ENCODE data around the gene PCSK9.
A peak's percentile ranks its signal among the peaks of the same experiment; 100 is the strongest.

PCSK9 gene

DNA sequence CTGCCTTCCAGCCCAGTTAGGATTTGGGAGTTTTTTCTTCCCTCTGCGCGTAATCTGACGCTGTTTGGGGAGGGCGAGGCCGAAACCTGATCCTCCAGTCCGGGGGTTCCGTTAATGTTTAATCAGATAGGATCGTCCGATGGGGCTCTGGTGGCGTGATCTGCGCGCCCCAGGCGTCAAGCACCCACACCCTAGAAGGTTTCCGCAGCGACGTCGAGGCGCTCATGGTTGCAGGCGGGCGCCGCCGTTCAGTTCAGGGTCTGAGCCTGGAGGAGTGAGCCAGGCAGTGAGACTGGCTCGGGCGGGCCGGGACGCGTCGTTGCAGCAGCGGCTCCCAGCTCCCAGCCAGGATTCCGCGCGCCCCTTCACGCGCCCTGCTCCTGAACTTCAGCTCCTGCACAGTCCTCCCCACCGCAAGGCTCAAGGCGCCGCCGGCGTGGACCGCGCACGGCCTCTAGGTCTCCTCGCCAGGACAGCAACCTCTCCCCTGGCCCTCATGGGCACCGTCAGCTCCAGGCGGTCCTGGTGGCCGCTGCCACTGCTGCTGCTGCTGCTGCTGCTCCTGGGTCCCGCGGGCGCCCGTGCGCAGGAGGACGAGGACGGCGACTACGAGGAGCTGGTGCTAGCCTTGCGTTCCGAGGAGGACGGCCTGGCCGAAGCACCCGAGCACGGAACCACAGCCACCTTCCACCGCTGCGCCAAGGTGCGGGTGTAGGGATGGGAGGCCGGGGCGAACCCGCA, at the start of gene PCSK9:
PCSK9 (plus strand) TSS at position 207 of the 741 bp plus-strand sequence; CDS start at position 497, 290 bp downstream.
- no peak for DNase-seq

DNA sequence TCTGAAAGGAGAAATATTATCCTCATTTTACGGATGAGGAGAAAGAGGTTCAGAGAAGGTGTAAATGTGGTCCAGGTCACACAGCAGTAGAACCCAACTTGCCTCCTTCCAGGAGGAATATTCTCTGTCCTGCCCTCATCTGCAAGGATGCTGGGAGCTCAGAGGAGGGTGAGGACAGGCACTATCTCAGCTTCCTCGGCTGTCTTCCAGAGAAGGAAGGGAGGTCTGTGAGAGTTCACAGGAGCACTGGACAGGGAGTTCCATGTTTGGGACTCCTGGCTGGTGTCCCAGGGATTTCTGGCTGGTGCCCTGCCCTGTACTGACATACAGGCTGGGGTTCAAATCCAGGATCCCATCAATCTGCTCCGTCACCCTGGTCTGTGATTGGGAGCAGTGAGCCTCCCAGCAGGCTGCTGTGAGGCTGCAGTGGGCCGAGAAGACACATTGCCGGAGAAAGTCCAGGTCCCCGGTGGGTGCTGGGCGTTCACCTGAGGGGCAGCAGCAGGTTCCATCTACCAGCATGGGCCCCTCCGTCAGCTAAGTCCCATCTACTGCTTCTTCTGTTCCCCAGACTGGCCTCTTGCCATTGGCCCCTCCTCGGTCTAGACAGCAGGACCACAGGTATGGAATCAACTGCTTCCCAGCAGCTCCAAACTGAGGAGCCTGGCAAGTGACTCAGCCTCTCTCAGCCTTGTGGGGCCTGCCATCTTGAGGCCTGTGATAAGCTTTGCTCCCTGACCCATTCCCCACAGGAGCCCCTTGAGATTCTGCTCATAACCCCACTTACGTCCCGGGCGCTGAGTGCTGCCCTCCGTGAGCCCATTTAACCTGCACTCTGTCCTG, 49.2 kb upstream of the PCSK9 start:
- no peak for DNase-seq

DNA sequence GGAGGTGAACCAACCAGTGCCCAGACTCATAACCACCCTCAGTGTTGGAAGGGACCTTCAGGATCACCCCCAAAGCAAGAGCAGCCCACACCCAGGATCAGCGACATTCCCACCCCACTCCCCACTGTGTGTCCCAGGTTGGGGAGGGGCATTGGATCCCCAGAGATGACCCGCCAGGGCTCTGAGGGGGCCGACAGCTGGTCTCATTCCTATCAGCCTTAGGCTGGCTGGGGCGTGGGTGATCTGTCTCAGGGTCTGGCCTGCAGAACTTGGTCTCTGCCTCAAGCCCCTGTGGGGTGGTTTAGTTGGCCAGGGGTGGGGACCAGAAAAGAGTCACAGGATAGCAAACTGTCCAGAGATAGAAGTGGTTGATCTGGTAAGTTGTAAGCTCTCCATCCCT, 48.4 kb upstream of the PCSK9 start:
- DNase-seq = no peak

DNA sequence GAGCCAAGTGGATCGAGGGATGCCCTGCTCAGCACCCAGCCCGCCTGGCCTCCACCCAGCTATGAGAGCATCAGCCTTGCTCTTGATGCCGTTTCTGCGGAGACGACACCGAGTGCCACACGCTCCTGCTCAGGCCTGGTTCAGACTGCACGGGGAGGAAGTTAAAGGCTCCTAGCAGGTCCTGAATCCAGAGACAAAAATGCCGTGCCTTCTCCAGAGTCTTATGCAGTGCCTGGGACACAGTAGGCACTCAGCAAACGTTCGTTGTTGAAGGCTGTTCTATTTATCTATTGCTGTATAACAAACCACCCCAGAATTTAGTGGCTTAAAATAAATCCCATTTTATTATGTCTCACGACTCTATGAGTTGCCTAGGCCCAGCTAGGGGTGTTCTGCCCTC, 47.4 kb upstream of the PCSK9 start:
- no peak for DNase-seq

DNA sequence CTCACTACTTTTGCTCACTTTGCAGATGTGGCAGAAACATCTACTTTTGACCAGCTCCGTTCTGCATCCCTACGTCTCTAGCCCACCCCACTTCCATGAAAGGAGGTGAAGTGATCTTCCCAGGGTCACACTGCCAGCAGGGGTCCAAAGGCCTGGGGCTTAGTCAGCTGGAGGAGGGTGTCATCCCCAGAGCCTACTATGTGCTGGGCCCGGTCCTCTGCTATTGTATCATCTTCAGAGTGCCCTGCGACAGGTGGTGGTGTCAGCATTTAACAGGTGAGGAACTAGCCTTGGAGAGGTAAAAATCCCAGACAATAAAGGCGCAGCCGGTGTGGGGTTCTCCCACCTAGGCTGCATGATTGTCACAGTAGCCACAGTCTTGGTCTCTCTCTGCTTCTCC, 46.2 kb upstream of the PCSK9 start:
- DNase-seq = no peak

DNA sequence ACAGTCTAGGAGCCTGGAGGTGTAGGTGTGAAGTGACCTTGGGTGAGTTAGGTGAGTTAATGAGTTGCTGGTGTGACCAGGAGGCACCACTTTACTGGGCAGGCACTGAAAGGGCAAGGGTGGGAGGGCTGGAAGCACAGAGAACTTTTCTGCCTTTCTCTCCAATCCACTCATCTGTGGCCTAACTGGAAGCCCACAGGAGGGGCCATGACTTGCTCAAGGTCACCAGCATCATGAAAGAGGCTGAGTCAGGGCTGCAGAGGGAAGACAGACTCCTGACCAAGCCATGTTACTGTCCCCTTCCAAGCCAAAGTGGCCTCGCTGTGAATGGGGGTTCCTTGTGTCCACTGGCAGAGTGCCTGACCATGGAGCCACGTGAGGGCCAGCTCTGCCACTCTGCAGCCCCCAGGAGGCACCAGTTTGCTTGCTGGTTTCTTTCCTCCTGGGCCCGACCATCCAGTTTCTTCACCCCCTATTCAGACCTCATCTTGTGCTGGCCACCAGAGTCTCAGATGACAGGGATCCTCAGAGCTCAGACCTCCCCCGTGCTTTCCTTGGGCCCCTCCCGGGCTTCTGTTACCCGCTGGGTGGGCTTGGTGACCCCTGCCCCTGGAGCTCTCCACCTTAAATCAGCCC, 44.9 kb upstream of the PCSK9 start:
- DNase-seq = no peak

DNA sequence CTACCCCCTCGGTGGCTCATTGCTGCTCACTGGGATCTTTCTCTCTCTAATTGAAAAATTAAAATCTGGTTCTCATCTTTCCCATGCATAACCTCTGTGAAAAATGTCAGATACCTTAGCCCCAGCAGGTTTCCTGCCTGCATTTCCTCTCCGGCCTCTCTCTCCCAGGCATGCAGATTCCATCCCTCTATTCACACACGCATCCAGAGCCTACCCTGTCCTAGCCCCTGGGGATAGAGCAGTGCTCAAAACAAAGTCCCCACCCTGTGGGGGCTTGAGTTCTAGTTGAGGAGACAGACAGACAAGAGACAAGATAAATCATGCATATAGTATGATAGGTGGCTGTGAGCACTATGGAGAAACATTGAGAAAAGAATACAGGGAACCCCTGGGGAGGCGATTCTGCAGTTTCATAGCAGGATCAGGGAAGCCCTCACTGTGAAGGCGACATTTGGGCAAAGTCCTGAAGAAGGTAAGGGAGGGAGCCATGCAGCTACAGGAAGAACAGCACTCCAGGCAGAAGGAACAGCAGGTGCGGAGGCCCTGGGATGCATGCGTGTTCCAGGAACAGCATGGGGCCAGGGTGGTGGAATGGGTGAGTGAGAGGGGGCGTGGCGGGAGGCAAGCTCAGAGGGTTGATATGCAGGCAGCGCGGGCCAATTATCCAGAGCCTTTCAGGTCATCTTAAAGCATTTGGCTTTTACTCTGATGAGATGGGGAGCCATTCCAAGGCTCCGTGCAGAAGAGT, 44.2 kb upstream of the PCSK9 start:
- DNase-seq = no peak

DNA sequence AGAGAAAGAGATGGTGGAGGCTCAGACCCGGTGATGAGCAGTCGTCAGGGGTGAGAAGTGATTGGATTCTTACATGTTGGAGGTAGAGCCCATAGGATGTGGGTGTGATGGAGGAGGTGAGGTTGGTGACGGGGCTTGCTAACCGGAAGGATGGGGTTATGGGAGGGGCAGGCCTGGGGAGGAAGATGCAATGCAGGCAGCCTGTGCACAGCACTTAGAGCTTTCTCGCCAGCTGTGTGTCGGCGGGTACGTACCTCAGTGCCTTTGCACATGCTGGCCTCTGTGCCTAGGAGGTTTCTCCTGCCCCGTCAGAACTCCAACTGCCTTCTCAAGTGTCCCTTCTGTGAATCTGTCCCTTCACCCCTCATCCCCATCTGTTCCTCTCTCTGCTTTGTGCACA, 43.5 kb upstream of the PCSK9 start:
- DNase-seq = no peak

DNA sequence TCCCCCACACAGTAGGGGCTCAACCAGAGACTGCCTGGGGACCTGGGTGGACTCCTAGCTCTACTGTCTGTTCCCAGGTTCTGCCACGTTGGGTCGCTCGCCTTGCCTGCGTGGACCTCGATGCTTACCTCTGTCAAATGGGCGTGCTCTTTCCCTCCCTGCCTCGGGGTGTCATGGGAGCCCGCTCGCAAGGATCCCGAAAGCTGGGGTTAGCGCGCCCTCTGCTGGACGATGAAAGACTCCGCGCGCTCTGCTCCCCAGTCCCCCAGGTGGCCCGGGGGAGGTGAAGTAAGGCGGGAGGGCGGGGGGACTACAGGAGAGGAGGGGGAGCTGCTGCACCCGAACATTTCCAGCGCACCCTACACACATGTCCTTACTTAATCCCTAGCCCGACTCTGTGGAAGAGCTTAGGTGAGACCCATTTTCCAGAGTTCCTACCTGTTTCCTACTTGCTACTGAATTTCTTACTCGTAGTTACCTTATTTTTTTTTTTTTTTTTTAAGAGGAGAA, 42.9 kb upstream of the PCSK9 start:
- peak in 44 of 56 donors; percentile 4 to 78 (median 24) for DNase-seq

DNA sequence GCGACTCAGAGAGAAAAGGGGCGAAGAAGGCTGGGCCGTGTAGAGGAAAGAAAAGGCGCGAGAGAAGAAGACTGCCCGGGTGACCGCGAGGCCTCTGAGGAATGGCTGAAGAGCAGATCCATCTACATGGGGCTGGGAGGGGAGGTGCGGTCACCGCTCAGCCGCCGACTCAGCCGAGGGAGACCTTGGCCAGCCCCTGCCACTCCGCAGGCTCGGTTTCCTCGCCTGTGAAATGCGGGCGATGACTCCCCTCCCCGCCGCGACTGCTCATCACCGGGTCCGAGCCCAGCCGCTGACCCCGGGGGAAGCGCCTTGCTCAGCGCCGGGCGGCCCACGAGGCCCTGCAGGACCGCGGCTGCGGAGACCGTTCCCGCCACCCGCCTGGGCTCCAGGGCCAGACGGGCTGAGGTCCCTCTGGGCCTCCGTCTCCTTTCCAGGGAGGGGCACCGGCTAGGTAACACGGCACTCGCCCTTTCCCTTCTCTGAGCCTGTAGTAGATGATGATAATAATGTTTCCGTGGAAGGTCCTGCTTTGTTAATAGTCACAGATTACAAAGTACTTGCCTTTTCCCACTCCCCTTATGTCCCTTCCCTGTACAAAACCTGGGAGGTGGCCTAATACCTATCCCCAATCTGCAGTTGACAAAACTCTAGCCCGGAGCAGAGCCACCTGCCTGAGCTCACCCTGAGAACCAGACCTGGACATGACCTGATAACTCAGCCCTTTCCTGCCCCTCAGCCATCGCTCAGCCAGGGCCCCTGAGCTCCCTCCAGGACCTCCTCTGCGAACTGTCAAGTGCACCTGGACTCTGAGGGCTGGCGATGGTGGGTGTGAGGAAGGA, 42.3 kb upstream of the PCSK9 start:
- no peak for DNase-seq

DNA sequence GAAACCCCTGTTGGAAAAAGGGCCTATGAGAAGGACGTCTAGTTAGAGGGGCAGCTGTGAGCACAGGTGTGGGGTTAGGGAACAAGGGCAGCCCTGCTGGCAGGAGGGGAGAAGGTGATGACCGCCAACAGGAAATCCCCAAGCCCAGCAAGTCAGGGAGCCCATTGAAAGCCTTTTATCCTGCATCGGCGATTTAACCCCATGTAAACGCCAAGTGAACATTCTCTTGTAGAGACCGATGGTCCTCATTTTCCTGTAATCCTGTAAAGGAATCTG, 41.7 kb upstream of the PCSK9 start:
- DNase-seq = no peak

DNA sequence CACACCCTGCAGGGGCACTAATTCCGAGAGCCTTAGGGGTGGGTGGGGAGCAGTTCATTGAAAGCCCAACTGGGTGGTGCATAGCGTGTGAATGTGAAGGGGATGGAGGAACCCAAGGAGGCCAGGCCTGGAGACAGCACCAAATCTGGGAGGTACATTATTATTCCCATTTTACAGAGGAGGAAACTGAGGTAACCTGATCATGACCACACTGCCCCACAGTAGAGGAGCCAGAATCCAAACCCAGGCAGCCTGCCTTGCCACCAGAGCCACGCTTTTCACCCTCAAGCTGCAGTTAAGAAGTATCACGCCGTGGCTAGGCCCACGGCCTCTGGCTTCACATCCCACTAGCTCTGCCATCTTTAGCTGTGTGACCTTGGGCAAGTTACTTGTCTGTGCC, 41.2 kb upstream of the PCSK9 start:
- no peak for DNase-seq

DNA sequence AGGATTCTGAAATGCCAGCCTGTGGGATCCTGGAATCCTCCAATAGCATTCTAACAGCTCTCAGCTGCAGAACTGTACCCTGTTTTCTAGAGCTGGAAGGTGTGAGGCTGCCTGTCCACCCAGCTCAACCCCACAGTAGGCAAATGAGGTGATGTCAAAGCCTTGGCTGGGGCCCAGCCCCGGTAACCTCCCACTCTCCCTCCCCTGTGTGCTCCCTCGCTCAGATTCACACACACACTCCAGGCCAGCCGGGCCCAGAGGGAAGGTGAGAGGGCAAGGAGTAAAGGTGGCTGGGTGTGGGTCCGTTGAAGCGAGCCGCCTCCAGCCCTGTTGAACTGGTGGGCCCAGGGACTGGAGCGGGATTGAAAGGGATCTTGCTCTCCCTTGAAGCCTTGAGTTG, 40.7 kb upstream of the PCSK9 start, which contains the start of gene BSND:
BSND (plus strand) TSS at position 257 of the 400 bp plus-strand sequence. CDS start 254 bp downstream, outside the sequence.
- no peak for DNase-seq

DNA sequence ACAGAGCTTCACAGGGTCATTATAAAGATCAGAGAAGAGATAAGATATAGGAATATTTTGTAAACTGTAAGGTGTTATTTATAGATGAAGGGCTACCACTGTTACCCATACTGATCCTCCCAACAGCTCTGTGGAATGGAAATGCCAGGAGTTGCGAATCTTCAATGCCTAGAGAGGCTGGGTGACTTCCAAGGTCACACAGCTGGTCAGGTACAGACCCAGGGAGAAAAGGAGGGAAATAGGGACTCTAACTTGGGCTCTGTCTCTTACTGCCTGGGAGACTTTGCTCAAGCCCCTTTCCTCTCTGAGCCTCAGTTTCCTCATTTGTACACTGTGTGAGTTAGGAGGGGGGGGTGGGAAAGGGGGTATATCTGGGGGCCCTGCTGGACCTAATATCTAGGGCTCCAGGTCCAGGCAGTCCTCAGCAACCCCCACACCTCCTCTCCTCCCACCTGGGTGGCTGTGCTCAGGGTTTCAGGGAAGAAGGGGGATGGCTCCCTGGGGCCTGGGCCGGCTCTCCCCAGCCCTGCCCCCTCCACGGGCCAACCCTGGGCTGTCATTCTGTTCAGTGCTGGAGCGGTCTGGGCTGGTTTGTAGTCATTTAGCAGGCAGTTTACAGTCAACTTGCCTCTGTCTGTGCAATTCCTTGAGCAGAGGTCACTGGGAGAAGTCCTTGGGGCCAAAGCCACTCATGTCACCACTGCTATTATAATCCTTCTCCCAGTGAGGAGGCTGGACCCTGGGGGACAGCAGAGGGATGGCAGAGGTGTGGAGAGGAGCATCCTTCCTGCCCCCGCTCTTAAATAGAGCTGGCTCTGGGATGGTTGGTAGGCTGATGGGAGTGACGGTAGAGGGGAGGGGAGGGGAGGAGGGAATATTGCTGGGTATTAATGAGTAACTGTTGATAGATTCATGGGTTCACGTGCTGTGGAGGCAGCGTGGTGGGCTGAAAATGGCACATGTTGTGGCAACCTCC, 39.0 kb upstream of the PCSK9 start:
- DNase-seq = no peak

DNA sequence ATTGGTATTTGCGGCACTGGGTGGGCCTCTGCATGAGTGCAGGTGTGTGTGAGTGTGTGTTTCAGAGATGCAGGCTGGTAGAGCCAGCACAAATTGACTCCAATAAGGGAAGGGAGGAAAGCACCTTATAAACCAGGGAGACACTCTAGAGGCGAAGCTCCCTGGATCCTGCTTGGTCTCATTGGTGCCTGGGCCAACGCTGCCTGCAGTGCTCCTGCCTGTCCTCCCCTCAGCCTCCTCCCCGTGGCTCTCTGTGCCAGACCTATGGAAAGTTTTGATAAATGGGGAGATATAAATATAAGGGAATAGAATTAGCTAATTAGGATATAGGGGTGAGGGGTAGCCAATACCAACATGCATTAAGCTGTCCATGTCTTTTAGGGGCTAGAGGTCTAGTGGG, 38.0 kb upstream of the PCSK9 start:
- DNase-seq = no peak

DNA sequence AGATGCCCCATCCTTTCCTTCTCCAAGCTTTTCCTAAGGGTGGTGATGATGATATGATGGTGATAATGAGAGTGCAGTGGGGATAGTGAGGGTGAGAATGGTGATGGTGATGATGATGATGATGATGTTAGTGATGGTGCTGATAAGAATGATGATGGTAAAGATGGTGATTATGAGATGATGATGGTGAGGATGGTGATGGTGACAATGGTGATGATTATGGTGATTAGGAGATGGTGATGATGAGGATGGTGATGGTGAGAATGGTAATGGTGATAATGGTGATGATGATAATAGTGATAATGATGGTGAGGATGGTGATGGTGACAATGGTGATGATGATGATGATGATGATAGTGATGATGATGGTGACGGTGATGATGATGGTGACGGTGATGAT, 36.7 kb upstream of the PCSK9 start:
- DNase-seq = no peak

DNA sequence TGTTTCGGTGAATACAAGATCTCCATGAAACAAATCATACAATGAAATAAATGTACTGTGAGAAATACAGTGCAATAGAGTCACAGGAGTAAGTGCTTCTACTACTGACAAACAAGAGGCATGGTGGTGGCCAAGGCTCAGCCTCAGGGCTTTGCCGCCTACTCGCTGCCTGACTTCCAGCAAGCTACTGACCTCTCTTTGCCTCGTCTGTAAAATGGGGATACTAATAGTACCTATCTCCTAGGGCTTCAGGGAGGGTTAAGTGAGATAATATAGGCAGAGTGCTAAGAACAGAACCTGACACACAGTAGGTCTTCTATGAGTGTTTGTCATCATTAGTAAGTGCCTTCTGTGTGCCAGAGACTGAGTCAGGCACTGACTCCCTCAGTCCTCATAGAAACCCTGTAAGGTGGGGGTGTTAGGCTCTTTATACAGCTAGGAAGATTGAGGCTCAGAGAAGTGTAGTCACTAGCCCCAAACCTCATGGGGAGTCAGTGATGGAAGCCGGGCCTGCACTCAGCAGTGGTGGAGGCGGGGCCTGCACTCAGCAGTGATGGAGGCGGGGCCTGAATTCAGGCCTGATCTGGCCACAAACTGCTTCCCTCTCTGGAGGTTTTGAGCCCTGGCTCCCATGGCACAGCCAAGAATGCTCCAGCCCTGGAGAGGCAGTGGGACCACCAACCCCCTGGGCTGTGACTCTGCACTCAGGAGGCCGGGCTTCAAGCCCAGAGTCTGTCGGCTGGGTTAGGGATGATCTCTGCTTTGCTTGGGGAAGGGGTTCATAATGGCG, 33.8 kb upstream of the PCSK9 start:
- no peak for DNase-seq

DNA sequence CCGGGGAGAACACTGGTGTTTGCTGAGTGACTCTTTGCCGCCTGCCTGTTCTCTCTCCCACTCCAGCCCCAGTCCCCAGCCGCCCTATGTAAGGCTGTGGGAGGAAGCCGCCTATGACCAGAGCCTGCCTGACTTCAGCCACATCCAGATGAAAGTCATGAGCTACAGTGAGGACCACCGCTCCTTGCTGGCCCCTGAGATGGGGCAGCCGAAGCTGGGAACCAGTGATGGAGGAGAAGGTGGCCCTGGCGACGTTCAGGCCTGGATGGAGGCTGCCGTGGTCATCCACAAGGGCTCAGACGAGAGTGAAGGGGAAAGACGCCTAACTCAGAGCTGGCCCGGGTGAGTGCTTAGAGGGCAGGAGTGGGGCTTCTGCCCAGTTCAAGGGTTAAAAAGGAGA, 32.4 kb upstream of the PCSK9 start:
- DNase-seq = no peak

Measured in nucleus accumbens (tissue), 56 donors.